Fibroblast of mammary gland (primary cell): ENCODE measurements around the gene FEN1.

Experiments used
- DNase-seq: peaks from one replicate; pipeline ENCODE4 v3.0.0-alpha.2; 2010; ENCODE audit warnings: low read depth
- H3K4me3 ChIP-seq: 2 replicates; pipeline ENCODE4 v1.5.1; 2011; ENCODE audit warnings: low read depth, mild to moderate bottlenecking, low read length, moderate library complexity; ENCODE audit not compliant: control insufficient read depth
- TF ChIP-seq, protein P1 (sequence below): conservative IDR thresholded peaks from 2 replicates; pipeline ENCODE4 v1.5.1; 2011; ENCODE audit warnings: low read depth, low read length, inconsistent platforms; ENCODE audit not compliant: control insufficient read depth, insufficient read depth

Gene FEN1

DNA sequence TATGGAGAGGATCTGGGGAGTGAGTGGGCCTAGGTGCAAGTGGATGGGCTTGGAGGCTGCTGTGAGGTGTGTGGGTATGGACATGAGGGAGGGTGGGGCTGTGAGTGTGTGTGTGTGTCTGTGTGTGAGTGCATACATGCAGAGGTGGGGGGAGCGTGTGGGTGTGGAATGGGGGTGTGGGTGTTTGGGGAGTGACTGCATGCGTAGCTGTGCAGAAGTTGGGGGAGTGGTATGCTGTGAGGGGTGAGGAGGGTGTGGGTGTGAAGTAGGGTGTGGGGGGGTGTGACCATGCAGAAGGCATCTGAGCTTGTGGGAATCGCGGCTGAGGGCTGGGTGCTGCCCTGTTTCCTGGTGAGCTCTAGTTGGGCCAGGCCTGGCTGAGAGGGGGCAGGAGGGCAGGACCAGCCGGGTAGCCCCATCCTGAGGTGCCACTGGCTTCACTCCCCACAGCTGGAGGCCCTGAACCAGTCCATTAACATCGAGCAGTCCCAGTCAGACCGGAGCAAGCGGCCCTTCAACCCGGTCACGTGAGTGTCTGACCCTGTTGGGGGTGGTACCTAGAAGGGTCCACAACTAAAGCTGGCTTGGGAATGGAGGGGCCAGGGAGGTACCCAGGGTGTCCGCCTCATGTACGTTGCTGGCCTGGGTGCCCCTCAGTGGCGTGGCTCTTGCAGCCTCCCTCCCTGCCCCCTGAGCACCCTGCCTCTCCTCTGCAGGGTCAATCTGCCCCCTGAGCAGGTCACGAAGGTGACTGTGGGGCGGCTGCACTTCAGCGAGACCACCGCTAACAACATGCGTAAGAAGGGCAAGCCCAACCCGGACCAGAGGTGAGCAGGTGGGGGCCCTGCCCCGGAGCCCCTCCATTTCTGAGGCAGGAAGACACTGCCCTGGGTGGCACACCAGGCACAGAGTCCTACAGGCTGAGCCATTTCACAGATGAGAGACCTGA is 16.8 kb upstream of the FEN1 start:
- H3K4me3 ChIP-seq: no peak overlapping the region
- no peak for DNase-seq
- TF ChIP-seq, protein P1, sequence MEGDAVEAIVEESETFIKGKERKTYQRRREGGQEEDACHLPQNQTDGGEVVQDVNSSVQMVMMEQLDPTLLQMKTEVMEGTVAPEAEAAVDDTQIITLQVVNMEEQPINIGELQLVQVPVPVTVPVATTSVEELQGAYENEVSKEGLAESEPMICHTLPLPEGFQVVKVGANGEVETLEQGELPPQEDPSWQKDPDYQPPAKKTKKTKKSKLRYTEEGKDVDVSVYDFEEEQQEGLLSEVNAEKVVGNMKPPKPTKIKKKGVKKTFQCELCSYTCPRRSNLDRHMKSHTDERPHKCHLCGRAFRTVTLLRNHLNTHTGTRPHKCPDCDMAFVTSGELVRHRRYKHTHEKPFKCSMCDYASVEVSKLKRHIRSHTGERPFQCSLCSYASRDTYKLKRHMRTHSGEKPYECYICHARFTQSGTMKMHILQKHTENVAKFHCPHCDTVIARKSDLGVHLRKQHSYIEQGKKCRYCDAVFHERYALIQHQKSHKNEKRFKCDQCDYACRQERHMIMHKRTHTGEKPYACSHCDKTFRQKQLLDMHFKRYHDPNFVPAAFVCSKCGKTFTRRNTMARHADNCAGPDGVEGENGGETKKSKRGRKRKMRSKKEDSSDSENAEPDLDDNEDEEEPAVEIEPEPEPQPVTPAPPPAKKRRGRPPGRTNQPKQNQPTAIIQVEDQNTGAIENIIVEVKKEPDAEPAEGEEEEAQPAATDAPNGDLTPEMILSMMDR: no peak

DNA sequence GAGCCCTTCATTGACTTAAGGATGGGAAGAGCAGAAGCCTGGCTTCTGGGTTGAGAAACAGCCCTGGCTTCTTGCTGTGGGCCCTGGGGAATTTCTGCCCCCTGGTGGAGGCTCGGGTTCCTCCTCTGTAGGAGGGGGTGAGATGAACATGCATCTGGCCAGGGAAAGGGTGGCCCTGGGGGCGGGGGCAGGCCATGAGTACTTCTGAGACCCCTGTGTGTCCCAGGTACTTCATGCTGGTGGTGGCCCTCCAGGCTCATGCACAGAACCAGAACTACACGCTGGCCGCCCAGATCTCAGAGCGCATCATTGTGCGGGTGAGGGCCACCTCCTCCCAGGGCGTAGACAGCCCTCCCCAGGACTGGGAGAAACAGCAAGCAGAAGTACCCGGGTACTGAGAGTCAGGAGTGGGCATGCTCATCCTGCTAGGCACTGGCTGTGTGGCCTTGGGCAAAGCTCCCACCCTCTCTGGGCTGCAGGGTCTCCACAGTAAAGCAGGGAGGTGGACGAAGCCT is 16.1 kb upstream of the FEN1 start:
- H3K4me3 ChIP-seq: no peak overlapping the region
- TF ChIP-seq, protein P1: peak; percentile 81
- peak; percentile 63 for DNase-seq

DNA sequence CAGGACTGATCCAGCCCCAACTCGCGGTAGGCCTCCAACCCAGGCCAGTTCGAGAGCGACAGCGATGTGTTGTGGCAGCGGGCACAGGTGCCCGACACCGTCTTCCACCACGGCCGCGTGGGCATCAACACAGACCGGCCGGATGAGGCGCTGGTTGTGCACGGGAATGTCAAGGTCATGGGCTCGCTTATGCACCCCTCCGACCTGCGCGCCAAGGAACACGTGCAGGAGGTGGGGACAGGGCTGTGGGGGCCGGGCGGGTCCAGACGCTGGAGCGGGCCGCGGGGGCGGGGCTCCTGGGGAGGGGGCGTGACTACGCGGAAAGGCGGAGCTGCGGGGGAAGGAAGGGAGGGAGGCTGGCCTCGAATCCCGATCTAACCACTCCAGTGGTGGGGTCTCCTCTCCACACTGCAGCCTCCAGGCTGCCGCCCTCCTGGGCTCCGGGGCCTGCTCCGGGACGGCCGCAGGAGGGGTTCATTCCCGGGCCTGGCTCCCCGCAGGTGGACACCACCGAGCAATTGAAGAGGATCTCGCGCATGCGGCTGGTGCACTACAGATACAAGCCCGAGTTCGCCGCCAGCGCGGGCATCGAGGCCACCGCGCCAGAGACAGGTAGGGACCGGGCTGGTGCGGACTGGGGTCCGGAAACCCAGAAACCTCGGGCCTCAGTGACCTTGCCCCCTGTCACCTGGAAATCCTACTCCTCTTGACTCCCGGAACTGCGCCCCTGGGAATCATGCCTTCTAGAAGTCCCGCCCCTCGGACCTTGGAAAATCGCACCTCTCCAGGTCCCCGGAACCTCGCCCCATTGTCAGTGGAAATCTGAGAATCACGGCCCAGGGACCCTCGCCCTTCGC is 15.2 kb upstream of the FEN1 start:
- TF ChIP-seq, protein P1: no peak
- H3K4me3 ChIP-seq: no peak overlapping the region
- no peak for DNase-seq

- TF ChIP-seq, protein P1: no peak
- no peak for DNase-seq
These were observed 14.3 kb upstream of the FEN1 start for GRCh38 chr11:61778357-61778886.

DNA sequence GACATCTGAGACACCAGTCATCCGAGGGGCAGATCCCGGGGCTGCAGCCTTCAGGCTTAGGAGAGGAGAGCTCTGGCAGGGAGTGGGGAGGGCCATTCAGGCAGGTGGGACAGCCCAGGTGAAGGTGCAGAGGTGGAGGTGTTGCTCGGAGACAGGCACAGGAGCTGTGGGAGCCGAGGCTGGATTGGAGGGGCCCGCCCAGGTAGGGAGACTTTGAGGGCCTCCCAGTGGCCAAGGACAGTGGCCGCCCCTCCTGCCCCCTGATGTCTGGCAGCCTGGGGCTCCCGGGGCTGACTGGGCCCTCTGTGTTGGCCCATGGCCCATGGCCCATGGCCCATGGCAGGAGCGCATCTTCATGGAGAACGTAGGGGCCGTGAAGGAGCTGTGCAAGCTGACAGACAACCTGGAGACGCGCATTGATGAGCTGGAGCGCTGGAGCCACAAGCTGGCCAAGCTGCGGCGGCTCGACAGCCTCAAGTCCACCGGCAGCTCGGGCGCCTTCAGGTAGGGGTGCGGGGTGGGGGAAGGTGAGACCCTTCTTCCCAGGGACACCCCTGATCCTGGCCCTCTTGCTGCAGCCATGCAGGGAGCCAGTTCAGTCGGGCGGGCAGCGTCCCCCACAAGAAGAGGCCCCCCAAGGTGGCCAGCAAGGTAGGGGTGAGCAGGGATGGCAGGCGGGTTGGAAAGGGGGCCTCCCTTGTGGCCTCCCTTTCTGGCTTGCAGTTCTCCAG is 13.6 kb upstream of the FEN1 start:
- DNase-seq: no peak
- TF ChIP-seq, protein P1: no peak
- no peak overlapping the region for H3K4me3 ChIP-seq

More at GRCh38 chr11:61778357-61778886, 14.3 kb upstream of the FEN1 start:
- no peak overlapping the region for H3K4me3 ChIP-seq
